C4-2B (cell line): ENCODE measurements around the gene DYDC2.

ENCODE experiments used
- ZFX ChIP-seq: fragments of 450-650 bp; IDR thresholded peaks from 2 replicates; pipeline ENCODE4 v1.6.1; 2017
- TF ChIP-seq, protein P1 (sequence below): fragments of 450-650 bp; conservative IDR thresholded peaks from 2 replicates; pipeline ENCODE4 v1.5.1; 2017; ENCODE audit warnings: mild to moderate bottlenecking

- TF ChIP-seq, protein P1, sequence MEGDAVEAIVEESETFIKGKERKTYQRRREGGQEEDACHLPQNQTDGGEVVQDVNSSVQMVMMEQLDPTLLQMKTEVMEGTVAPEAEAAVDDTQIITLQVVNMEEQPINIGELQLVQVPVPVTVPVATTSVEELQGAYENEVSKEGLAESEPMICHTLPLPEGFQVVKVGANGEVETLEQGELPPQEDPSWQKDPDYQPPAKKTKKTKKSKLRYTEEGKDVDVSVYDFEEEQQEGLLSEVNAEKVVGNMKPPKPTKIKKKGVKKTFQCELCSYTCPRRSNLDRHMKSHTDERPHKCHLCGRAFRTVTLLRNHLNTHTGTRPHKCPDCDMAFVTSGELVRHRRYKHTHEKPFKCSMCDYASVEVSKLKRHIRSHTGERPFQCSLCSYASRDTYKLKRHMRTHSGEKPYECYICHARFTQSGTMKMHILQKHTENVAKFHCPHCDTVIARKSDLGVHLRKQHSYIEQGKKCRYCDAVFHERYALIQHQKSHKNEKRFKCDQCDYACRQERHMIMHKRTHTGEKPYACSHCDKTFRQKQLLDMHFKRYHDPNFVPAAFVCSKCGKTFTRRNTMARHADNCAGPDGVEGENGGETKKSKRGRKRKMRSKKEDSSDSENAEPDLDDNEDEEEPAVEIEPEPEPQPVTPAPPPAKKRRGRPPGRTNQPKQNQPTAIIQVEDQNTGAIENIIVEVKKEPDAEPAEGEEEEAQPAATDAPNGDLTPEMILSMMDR = no peak
- TF ChIP-seq ZFX = no peak
Measured at GRCh38 chr10:80412486-80412885, 55.9 kb downstream of the DYDC2 start.
